Epithelial cell of esophagus (primary cell): ENCODE data around the gene PDE11A.

ENCODE experiments used
- DNase-seq: peaks from one replicate; pipeline ENCODE4 v3.0.0; 2010; ENCODE audit warnings: low read depth
- H3K4me3 ChIP-seq: 2 replicates; pipeline ENCODE4 v1.5.1; 2011; ENCODE audit warnings: mild to moderate bottlenecking, low read length, control low read depth
- CTCF ChIP-seq: IDR thresholded peaks from 2 replicates; pipeline ENCODE4 v1.5.1; 2011; ENCODE audit warnings: low read depth, mild to moderate bottlenecking, low read length, control low read depth, inconsistent platforms; ENCODE audit not compliant: insufficient read depth; ENCODE audit errors: missing control alignments

Gene PDE11A

GRCh38 chr2:177717831-177718618 lies 354.6 kb downstream of the PDE11A start:
- H3K4me3 ChIP-seq = no peak overlapping the region
- no peak for DNase-seq
- TF ChIP-seq CTCF = no peak

- H3K4me3 ChIP-seq = no peak overlapping the region
- TF ChIP-seq CTCF = no peak
- DNase-seq = no peak
Measured at GRCh38 chr2:177716484-177716883, 356.1 kb downstream of the PDE11A start.

GRCh38 chr2:177715771-177716170 lies 356.8 kb downstream of the PDE11A start:
- no peak for DNase-seq
- H3K4me3 ChIP-seq = no peak overlapping the region
- no peak for TF ChIP-seq CTCF

GRCh38 chr2:177714704-177715103 lies 357.9 kb downstream of the PDE11A start:
- no peak overlapping the region for H3K4me3 ChIP-seq
- no peak for DNase-seq
- no peak for TF ChIP-seq CTCF

GRCh38 chr2:177712462-177712861 lies 360.1 kb downstream of the PDE11A start:
- H3K4me3 ChIP-seq = no peak overlapping the region
- no peak for DNase-seq
- TF ChIP-seq CTCF = no peak

- DNase-seq = no peak
- H3K4me3 ChIP-seq = no peak overlapping the region
- no peak for TF ChIP-seq CTCF
Measured at GRCh38 chr2:177711483-177712265, 360.9 kb downstream of the PDE11A start.

GRCh38 chr2:177710889-177711288 lies 361.7 kb downstream of the PDE11A start:
- DNase-seq = no peak
- TF ChIP-seq CTCF = no peak
- no peak overlapping the region for H3K4me3 ChIP-seq
